ENCODE data around the gene SPINK8. TPM values are rescaled to one million over a fixed set of nuclear protein-coding genes. Genes with fewer than 3 reads are reported as not detected.
"Not testable (repeated sequence)": the region's sequence is repeated elsewhere in the genome, so short reads cannot be mapped to it uniquely, and the experiment has no call there.

Gene SPINK8
- total RNA-seq (not detected), polyA plus RNA-seq (not detected)

DNA sequence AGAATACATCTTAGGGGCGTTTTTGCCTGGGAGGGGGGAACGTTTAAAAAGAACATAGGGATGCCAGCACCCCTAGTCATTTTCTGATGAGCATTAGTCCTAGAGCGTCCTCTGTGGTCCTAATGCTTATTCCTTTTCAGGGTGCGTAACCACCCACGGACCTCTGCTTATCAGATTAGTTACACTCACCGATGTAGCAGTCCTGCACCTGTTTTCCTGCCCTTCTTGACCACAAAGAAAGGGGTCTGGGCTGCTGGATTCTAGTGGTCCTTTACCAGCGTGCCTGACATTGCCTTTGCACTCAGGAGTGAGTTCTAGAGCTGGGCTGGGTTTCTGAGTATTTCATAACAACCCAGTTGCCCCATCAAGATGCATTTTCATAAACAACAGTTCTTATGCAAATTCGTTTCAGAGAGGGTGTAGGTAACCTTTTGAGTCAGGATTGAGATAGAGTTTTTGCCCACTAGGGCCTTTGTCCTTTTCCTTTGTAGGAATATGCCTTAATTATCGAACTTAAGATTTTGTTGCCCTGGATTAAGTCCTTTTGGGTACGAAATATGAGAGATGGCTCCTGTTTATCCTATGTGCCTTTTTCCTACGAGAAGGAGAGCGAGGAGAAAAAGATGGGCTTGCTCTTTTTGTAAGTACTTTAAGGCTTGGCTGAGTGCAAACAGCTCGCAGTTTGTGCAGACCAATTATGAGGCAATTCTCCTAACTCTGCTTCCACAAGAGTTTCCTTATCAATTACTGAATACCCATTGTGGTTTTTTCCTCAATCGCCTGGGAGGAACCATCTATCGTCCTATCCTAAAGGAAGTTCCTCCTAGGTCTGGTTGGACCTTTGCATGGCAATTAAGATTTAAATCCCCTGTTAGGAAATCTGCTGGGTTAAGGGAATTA is at the start of gene SPINK8:
Gene SPINK8, minus strand, starts transcription at position 316 of the 900 bp plus-strand sequence. CDS start 5,320 bp downstream, outside the sequence.
- not testable (repeated sequence) for H3K27me3 ChIP-seq (ENCODE audit: control insufficient read depth in 4 of 4, insufficient read depth in 4 of 4, low read length in 3 of 4); H3K9ac ChIP-seq (ENCODE audit: low read depth in 1 of 2, low read length in 2 of 2); DNase-seq (ENCODE audit: low spot score); H3K4me1 ChIP-seq (ENCODE audit: control insufficient read depth in 4 of 4, insufficient read depth in 4 of 4, low read length in 3 of 4); H3K4me3 ChIP-seq (ENCODE audit: low read depth in 1 of 3, low read length in 3 of 3); H3K9me3 ChIP-seq (ENCODE audit: control insufficient read depth in 4 of 4, low read length in 3 of 4); H3K27ac ChIP-seq (ENCODE audit: low read depth in 1 of 2, low read length in 2 of 2); H3K36me3 ChIP-seq (ENCODE audit: control insufficient read depth in 4 of 4, insufficient read depth in 3 of 4, low read depth in 1 of 4, low read length in 3 of 4)
- 65% methylated on average over 15 of the region's 15 CpGs for WGBS

- DNase-seq (ENCODE audit: low spot score), result no peak
- H3K4me1 ChIP-seq (ENCODE audit: control insufficient read depth in 4 of 4, insufficient read depth in 4 of 4, low read length in 3 of 4), result no peaks in the 10 kb centered on the region
- H3K36me3 ChIP-seq (ENCODE audit: control insufficient read depth in 4 of 4, insufficient read depth in 3 of 4, low read depth in 1 of 4, low read length in 3 of 4), result no peaks in the 10 kb centered on the region
- no peaks in the 10 kb centered on the region for H3K27me3 ChIP-seq (ENCODE audit: control insufficient read depth in 4 of 4, insufficient read depth in 4 of 4, low read length in 3 of 4)
- H3K4me3 ChIP-seq (ENCODE audit: low read depth in 1 of 3, low read length in 3 of 3), result no peak overlapping the region
- no peak overlapping the region for H3K27ac ChIP-seq (ENCODE audit: low read depth in 1 of 2, low read length in 2 of 2)
- no peaks in the 10 kb centered on the region for H3K9me3 ChIP-seq (ENCODE audit: control insufficient read depth in 4 of 4, low read length in 3 of 4)
- H3K9ac ChIP-seq (ENCODE audit: low read depth in 1 of 2, low read length in 2 of 2), result no peak overlapping the region
- 76% methylated on average over 5 of the region's 5 CpGs for WGBS
- TF ChIP-seq YY1 (IDR thresholded peaks at IDR 0.05) (no peak), GABPA (IDR thresholded peaks at IDR 0.05 in 1 of 2, conservative IDR thresholded peaks at IDR 0.05 in 1 of 2) (no peak), HNF4G (IDR thresholded peaks at IDR 0.05) (no peak), NR2F2 (IDR thresholded peaks at IDR 0.05) (no peak), TAF1 (conservative IDR thresholded peaks at IDR 0.05) (no peak), RXRA (IDR thresholded peaks at IDR 0.05) (no peak)
- TF ChIP-seq, protein P1, sequence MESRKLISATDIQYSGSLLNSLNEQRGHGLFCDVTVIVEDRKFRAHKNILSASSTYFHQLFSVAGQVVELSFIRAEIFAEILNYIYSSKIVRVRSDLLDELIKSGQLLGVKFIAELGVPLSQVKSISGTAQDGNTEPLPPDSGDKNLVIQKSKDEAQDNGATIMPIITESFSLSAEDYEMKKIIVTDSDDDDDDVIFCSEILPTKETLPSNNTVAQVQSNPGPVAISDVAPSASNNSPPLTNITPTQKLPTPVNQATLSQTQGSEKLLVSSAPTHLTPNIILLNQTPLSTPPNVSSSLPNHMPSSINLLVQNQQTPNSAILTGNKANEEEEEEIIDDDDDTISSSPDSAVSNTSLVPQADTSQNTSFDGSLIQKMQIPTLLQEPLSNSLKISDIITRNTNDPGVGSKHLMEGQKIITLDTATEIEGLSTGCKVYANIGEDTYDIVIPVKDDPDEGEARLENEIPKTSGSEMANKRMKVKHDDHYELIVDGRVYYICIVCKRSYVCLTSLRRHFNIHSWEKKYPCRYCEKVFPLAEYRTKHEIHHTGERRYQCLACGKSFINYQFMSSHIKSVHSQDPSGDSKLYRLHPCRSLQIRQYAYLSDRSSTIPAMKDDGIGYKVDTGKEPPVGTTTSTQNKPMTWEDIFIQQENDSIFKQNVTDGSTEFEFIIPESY (IDR thresholded peaks at IDR 0.05), result no peak
Measured at GRCh38 chr3:48372862-48373435, 39.5 kb upstream of the SPINK8 start.

GRCh38 chr3:48372377-48372770 is 38.9 kb upstream of the SPINK8 start:
- TF ChIP-seq JUND (IDR thresholded peaks at IDR 0.05) (no peak), CTCF (IDR thresholded peaks at IDR 0.05; ENCODE audit: low read depth, low read length, missing input control) (no peak), MAX (IDR thresholded peaks at IDR 0.05) (no peak), YY1 (IDR thresholded peaks at IDR 0.05) (no peak), TAF1 (conservative IDR thresholded peaks at IDR 0.05) (no peak), HNF4G (IDR thresholded peaks at IDR 0.05) (no peak), SP1 (IDR thresholded peaks at IDR 0.05) (no peak), FOXA1 (IDR thresholded peaks at IDR 0.05) (no peak), FOXA2 (IDR thresholded peaks at IDR 0.05) (no peak), HNF4A (conservative IDR thresholded peaks at IDR 0.05) (no peak), RXRA (IDR thresholded peaks at IDR 0.05) (no peak), EGR1 (IDR thresholded peaks at IDR 0.05; ENCODE audit: low read depth in 2 of 2) (no peak), RAD21 (IDR thresholded peaks at IDR 0.05) (no peak)
- TF ChIP-seq, protein P2, sequence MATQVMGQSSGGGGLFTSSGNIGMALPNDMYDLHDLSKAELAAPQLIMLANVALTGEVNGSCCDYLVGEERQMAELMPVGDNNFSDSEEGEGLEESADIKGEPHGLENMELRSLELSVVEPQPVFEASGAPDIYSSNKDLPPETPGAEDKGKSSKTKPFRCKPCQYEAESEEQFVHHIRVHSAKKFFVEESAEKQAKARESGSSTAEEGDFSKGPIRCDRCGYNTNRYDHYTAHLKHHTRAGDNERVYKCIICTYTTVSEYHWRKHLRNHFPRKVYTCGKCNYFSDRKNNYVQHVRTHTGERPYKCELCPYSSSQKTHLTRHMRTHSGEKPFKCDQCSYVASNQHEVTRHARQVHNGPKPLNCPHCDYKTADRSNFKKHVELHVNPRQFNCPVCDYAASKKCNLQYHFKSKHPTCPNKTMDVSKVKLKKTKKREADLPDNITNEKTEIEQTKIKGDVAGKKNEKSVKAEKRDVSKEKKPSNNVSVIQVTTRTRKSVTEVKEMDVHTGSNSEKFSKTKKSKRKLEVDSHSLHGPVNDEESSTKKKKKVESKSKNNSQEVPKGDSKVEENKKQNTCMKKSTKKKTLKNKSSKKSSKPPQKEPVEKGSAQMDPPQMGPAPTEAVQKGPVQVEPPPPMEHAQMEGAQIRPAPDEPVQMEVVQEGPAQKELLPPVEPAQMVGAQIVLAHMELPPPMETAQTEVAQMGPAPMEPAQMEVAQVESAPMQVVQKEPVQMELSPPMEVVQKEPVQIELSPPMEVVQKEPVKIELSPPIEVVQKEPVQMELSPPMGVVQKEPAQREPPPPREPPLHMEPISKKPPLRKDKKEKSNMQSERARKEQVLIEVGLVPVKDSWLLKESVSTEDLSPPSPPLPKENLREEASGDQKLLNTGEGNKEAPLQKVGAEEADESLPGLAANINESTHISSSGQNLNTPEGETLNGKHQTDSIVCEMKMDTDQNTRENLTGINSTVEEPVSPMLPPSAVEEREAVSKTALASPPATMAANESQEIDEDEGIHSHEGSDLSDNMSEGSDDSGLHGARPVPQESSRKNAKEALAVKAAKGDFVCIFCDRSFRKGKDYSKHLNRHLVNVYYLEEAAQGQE (IDR thresholded peaks at IDR 0.05), result no peak
- TF ChIP-seq, protein P1 (IDR thresholded peaks at IDR 0.05), result no peak
- no peaks in the 10 kb centered on the region for H3K36me3 ChIP-seq (ENCODE audit: control insufficient read depth in 4 of 4, insufficient read depth in 3 of 4, low read depth in 1 of 4, low read length in 3 of 4)
- no peak for DNase-seq (ENCODE audit: low spot score)
- WGBS, result 87% methylated on average over 7 of the region's 7 CpGs
- H3K9me3 ChIP-seq (ENCODE audit: control insufficient read depth in 4 of 4, low read length in 3 of 4), result no peaks in the 10 kb centered on the region
- no peak overlapping the region for H3K27ac ChIP-seq (ENCODE audit: low read depth in 1 of 2, low read length in 2 of 2)
- H3K27me3 ChIP-seq (ENCODE audit: control insufficient read depth in 4 of 4, insufficient read depth in 4 of 4, low read length in 3 of 4), result no peaks in the 10 kb centered on the region
- H3K4me3 ChIP-seq (ENCODE audit: low read depth in 1 of 3, low read length in 3 of 3), result no peak overlapping the region
- no peaks in the 10 kb centered on the region for H3K4me1 ChIP-seq (ENCODE audit: control insufficient read depth in 4 of 4, insufficient read depth in 4 of 4, low read length in 3 of 4)
- H3K9ac ChIP-seq (ENCODE audit: low read depth in 1 of 2, low read length in 2 of 2), result no peak overlapping the region

Measured in liver (tissue), 9 donors.